ENCODE data around the gene CDH19.
"Not testable (repeated sequence)": the region's sequence is repeated elsewhere in the genome, so short reads cannot be mapped to it uniquely, and the experiment has no call there.

Gene CDH19

DNA sequence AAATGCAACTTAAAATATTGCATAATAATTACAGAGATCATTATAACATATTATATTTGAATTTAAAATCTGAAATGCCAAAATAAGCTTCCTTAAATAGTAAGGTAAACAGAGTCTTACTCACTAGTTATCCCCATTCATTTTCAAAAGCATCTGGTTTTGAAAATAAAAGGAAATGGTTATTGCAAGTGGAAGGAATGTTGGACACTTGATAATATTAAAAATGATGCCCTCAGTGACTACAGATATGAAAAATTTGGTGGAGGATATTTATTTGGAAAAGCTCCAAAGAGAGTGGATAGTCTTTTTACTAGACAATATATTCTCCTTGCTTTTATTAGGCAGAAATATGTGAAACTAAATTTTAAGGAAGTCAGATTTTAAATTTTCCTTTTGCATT, 39.7 kb downstream of the CDH19 start:
- no peak for DNase-seq

DNA sequence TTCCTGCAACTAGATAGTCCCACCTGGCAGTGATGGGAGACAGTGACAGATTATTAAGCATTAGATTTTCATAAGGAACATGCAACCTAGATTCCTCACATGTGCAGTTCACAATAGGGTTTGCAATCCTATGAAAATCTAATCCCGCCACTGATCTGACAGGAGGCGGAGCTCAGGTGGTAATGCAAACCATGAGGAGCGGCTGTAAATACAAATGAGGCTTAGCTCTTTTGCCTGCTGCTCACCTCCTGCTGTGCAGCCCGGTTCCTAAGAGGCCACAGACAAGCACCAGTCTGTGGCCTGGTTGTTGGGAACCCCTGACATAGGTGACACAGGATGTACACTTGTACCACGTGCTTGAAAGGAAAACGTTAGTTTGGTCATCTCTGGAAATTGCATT, 41.6 kb downstream of the CDH19 start:
- DNase-seq, result no peak

DNA sequence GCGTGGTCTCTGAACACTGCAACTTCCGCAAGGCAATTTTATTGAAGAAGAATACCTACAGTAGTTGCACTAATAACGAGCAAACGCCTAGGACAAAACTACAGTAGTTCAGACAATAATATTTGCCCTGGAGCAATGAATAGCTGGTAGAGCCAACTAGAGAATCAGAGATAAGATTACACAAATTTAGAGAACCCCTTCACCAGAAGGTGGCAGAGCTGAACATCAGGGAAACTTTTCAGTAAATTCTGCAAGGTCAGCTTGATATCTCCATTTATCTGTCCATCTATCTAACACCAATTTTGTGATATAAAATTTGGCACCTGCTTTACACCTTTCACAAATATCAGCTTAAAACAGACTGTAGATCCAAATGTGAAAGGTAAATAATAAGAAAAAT, 43.8 kb downstream of the CDH19 start:
- DNase-seq, result no peak

- DNase-seq, result no peak
Observed at GRCh38 chr18:66558773-66559172, 45.1 kb downstream of the CDH19 start.

- no peak for DNase-seq
Observed at GRCh38 chr18:66557091-66557490, 46.8 kb downstream of the CDH19 start.

GRCh38 chr18:66555585-66555984, 48.3 kb downstream of the CDH19 start:
- DNase-seq, result no peak

GRCh38 chr18:66553824-66554223, 50.1 kb downstream of the CDH19 start:
- no peak for DNase-seq

- no peak for DNase-seq
Observed at GRCh38 chr18:66550366-66550765, 53.5 kb downstream of the CDH19 start.

DNA sequence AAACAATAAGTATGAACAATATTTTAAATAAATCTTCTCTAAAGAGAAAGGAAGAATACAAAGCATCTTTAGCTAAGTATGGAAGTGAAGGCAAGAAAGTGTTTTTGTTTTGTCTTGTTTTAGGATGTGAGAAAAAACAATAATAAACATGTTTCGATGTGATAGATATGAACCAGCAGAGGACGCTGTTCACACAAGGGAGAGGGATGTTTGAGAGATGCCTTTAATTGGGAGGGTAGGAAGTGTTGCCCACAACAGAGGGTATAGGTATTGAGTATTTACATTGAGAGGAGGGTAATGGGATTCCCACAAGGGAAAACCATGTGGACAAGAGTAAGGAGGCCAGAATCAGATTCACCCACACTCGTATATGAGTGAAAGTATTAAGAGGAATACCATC, 55.1 kb downstream of the CDH19 start:
- DNase-seq, result no peak

DNA sequence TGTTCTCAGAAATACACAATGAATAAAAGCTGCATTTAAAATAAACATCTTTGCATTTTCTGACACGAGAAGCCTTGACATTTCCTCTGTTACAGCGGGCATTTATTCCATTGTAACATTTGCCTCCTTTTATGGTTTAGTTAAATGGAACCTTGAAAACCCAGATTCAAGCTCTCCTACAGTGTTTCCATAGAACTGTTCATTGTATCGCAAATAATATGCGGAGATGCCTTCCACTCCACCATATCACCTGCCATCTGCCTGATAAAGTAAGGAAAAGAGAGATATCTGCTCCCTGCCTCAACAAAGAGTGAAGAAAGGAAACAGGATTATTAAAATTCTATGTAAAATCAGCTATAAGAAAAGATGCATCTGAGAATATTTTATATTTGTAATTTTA, 69.8 kb downstream of the CDH19 start:
- no peak for DNase-seq

- DNase-seq, result no peak
Observed at GRCh38 chr18:66533693-66534092, 70.2 kb downstream of the CDH19 start.

GRCh38 chr18:66523219-66523991, 80.5 kb downstream of the CDH19 start:
- no peak for DNase-seq

DNA sequence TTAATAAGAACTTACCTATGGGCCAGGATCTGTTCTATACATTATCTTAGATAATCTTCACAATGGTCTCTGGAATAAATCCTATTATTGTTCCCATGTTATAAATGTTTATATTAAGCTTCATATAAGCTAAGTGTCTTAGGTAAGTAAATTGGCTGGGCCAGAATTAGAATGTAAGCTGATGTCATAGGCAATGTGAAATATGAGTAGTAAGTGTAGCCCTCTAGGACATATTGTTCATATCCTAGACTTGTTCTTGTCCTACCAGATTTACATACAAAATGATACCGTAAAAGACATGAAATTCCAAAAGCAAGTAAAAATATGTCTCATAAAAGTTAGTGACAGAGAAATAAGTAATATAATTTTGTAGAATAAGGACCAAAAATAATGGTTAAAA, 89.9 kb downstream of the CDH19 start:
- DNase-seq, result no peak

- DNase-seq, result no peak
Observed at GRCh38 chr18:66511792-66512191, 92.1 kb downstream of the CDH19 start.

- DNase-seq, result no peak
Observed at GRCh38 chr18:66511289-66511688, 92.6 kb downstream of the CDH19 start.

DNA sequence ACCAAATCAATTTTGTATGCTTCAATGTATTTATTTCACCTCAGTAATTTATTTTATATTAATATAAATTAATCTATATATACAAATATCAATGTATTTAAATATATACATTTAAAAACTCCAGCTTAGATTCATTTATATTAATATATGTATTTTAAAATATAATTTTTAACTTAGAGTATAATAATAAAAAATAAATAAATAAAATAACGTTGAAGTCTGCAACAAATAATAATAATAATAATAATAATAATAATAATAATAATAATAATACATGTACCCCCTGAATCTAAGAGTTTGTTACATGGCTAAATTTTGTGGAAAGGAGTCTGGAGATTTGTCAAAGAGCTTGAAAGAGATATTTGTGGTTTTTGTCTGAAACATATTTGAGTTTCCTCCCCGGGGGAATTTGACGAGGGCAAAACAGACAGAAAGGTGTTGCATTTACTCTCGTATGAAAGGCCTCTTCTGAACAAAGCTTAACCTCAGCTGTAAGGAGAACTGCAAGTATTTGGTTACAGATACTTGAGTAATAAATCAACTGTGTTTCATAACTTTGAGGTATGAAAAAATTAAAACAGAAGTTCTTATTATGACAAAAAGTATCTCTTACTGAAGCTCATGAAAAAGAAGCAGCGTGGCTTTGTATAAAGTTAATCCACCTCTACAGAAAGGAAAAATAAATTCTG, 93.4 kb downstream of the CDH19 start:
- DNase-seq, result no peak

DNA sequence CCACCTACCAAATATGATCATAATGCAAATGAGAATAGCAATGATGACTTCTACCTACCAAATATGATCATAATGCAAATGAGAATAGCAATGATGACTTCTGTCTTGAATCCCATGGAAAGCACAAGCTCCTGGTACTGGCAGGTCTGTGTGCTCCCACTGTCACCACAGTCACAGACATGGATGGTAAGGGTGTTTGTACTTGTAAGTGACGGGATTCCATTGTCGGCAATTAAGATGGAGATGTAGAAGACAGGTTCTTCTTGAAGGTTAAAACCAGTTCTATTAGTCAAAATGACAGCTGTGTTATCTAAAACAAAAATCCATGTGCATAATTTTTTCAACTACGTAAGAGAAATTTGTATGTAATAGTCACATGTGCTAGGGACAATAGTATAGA, 95.0 kb downstream of the CDH19 start:
- DNase-seq, result no peak

- no peak for DNase-seq
Observed at GRCh38 chr18:66506178-66506577, 97.7 kb downstream of the CDH19 start.

DNA sequence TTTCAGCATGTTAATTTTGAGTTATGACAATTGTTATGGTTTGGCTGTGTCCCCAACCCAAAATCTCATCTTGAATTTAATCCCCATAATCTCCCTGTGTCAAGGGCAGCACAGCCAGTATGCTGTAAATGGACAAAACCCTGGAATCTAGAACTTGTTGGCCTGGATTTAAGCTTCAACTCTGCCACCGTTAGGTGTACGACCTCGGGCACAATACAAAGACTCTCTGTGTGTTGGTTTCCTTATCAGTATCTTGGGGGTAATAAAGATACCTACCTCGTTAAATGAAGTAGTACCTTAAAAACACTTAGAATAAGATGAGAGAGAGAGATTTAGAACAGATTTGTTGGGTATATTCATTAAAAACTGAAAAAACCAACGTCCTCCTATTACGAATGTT, 106.5 kb downstream of the CDH19 start:
- no peak for DNase-seq

GRCh38 chr18:66495844-66496243, 108.0 kb downstream of the CDH19 start:
- DNase-seq, result no peak

DNA sequence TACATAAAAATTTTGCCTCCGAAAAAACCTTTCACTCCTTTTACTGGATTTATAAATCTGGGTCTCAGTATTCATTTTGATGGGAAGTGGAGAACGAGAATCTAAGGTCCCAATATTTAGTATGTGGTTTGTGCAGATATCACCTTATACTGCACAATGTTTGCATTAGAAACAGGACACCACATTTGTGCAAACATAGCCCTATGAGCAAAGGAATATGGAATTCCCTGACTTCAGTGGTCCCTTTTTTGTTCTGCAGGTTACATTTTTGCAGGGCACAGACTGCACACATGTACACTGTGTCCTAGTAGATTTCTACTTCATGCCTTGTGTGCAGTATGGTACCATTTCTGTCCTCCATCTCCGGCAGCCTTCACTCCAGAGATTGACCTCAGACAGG, 130.0 kb downstream of the CDH19 start:
- DNase-seq, result no peak

GRCh38 chr18:66466184-66466583, 137.7 kb downstream of the CDH19 start:
- not testable (repeated sequence) for DNase-seq

DNA sequence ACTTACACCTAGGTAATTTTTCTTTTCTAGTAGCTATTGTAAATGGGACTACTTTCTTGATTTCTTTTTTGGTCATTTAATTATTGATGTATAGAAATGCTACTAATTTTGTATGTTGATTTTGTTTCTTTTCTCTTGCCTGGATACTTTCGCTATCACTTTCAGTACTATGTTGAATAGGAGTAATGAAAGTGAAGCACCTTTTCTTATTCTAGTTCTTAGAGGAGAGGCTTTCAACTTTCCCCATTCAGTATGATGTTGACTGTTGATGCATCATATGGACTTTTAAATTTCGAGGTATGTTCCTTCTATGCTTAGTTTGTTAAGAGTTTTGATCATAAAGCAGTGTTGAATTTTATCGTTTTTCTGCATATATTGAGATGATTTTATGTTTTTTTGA, 142.5 kb downstream of the CDH19 start:
- no peak for DNase-seq

GRCh38 chr18:66457245-66457644, 146.6 kb downstream of the CDH19 start:
- no peak for DNase-seq

All from T-helper 9 cell (primary cell).